Caki2 (cell line): ENCODE data around the gene C5orf52. TPM values are rescaled to one million over a fixed set of nuclear protein-coding genes. Genes with fewer than 3 reads are reported as not detected.
"Not testable (repeated sequence)": the region's sequence is repeated elsewhere in the genome, so short reads cannot be mapped to it uniquely, and the experiment has no call there.

Source experiments
- DNase-seq: peaks from one replicate; pipeline ENCODE4 v3.0.0-alpha.2; 2015; ENCODE audit warnings: low read depth
- in situ Hi-C: cut with HindIII; loops from 2 replicates; pipeline ENCODE4 v1.10.0; 2016; ENCODE audit warnings: low sequenced_read_pairs, low pct_unique_long_range_greater_than_20kb, mixed read lengths
- total RNA-seq: library from RNA; depleted of rRNA; stranded (reverse); fragments of >200 nt; shearing (Covaris generic); gene quantifications from 2 replicates; pipeline ENCODE4 v1.2.3, GENCODE V29; 2014; ENCODE audit warnings: low replicate concordance

C5orf52 gene
- total RNA-seq, 1 experiment from 2014 or later = not detected

GRCh38 chr5:157671592-157672330 is 428 bp downstream of the C5orf52 start:
- no peak for DNase-seq
- in situ Hi-C loops = no loop called here

- no peak for DNase-seq
- in situ Hi-C loops = no loop called here
These were observed 1.6 kb downstream of the C5orf52 start for GRCh38 chr5:157672976-157673375.

DNA sequence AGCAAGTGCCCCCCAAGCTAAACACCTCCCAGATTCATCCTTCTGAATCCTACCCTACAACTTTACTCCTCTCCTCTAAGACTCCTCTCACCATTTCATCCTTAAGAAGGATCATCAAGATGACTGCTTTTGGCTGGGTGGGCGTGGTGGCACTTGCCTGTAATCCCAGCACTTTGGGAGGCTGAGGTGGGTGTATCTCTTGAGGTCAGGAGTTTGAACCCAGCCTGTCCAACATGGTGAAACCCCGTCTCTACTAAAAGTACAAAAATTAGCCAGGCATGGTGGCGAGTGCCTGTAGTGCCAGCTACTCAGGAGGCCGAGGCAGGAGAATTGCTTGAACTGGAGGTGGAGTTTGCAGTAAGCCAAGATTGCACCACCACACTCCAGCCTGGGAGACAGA is 3.0 kb downstream of the C5orf52 start:
- in situ Hi-C loops, DNase-seq: not testable (repeated sequence)

- DNase-seq = no peak
- in situ Hi-C loops = no loop called here
These were observed 6.6 kb downstream of the C5orf52 start for GRCh38 chr5:157677931-157678330.

GRCh38 chr5:157679801-157680200 is 8.5 kb downstream of the C5orf52 start:
- DNase-seq = no peak
- in situ Hi-C loops = no loop called here

- in situ Hi-C loops = no loop called here
- DNase-seq = no peak
These were observed 8.9 kb downstream of the C5orf52 start for GRCh38 chr5:157680239-157680638.

DNA sequence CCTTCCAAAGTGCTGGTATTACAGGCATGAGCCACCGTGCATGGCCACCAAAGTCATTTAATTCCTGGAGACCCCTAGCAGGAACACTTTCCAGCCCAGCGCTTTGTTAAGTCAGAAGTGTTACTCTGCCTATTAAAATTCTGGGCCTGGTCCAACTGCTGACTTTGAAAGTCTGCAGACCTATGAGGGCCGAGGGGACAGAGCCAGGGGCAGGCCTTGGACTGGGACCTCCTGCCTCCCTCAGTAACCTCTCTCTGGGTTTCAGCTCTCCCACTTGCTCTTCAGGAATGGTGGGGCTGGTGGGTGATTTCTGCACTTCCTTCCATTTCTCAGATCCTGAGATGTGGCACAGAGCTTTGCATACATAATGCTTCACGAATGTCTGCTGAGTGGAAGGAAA is 9.7 kb downstream of the C5orf52 start:
- DNase-seq = no peak
- in situ Hi-C loops = no loop called here

DNA sequence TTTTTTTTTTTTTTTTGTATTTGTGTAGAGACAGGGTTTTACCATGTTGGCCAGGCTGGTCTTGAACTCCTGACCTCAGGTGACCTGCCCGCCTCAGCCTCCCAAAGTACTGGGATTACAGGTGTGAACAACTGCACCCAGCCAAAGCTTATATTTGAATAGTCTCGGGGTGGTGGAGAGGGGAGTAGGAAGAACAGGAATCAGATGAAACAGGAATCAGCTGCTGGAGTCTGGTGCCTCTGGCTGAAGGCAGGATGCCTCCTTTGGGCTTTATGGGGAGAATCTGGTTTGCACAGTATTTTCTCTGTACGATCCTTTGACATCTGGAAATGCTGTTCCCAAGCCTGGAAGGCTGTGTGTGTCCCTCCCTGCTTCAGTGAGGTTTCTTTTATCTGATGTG is 10.9 kb downstream of the C5orf52 start:
- DNase-seq = no peak
- in situ Hi-C loops = no loop called here

- DNase-seq, in situ Hi-C loops: not testable (repeated sequence)
These were observed 15.2 kb downstream of the C5orf52 start for GRCh38 chr5:157686276-157687197.

DNA sequence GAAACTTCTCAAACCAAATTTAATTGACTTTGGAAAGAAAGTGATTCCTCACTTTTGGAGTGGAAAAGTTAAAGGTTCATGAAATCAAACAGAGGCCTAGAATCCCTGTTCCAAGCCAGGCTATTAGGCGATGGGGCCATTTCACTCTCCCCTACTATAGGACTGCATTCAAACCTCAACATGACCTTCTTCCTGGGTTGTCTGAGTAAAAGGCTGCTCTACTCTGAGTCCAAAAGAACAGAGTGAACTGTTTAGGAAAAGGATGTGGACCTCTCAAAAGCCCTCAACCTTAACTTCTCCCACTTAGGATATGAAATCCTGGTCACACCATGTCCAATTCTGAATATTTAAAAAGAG is 15.8 kb downstream of the C5orf52 start:
- DNase-seq = no peak
- in situ Hi-C loops = no loop called here

DNA sequence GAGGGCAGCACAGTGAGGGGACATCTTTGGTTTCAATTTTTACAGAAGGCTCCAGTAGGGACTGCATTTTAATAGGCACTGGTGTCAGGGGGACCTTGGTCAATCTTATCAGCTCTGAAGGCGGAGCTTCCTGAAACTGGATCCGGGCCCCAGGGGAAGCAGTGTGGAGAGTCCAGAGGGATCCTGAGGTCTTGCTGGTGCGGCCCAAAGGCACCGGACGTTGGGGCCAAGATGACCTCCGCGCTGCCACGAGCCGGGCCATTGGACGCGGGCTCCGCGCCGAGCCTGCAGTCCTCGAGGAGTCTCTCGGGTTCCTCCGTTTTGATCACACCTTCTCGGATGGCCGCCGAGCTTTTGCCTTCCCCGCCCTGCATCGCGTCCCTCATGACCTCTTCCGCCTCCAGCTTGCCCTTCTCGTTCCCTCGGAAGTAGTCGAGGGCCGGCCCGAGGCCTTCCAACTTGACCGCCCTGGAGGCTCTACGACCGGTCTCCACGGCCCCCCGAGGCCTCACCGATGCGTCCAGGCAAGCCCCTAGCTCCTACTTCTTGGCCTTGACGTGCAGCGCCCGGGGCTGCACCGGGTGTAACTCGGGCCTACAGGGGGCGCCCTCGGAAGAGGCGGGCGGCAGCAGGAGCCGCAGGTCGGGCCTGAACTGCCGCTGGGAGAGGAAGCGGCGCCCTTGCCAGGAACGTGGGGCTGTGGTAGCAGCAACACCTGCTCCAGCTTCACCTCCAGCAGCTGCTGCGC is 18.8 kb downstream of the C5orf52 start:
- DNase-seq = no peak
- in situ Hi-C loops = no loop called here

GRCh38 chr5:157690690-157691433 is 19.5 kb downstream of the C5orf52 start:
- DNase-seq = no peak
- in situ Hi-C loops = no loop called here

- not testable (repeated sequence) for DNase-seq
These were observed 22.5 kb downstream of the C5orf52 start for GRCh38 chr5:157693816-157694215.

GRCh38 chr5:157696154-157696553 is 24.8 kb downstream of the C5orf52 start:
- in situ Hi-C loops, DNase-seq: not testable (repeated sequence)

More at GRCh38 chr5:157693816-157694215, 22.5 kb downstream of the C5orf52 start:
- in situ Hi-C loops = not testable (repeated sequence)

GRCh38 chr5:157698674-157699073 is 27.3 kb downstream of the C5orf52 start:
- DNase-seq = peak; percentile 22
- in situ Hi-C loops = not testable (repeated sequence)

DNA sequence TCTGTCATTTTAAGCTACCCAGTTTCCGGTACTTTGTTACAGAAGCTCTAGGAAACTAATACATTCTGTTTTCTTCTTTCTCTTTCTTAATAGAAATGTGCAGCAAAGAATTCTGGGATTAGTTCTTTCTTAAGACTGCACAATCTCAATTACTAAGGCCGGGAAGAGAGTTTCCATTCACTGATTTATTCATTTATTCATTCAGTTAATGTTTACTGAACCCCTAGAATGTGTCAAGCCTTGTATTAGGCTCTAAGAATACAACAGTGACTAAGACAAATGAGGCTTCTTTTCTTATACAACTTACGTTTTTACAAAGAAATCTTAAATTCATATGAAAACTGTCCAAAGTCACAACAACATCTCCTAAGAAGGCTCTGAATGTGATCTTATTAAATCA is 32.4 kb downstream of the C5orf52 start:
- DNase-seq = no peak
- in situ Hi-C loops = no loop called here

- DNase-seq = no peak
- in situ Hi-C loops = no loop called here
These were observed 37.5 kb downstream of the C5orf52 start for GRCh38 chr5:157708866-157709265.

DNA sequence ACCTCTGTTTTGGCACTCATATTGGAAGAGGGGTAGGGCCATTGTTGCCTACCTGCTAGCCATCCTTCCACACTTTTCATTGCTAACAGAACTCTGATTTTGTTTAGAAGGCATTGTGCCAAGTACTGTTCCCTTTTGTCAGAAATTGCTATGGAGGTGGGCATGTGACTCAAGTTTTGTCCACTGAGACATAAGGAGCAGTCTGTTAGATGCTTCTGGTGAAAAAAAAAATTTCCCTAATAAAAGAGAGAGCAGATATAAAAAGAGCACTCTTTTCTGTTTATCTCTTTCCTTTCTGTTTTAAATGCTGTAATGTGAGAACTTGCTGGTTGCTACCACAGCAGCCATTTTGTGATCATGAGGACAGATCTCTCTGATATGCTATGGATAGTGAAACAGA is 38.0 kb downstream of the C5orf52 start:
- DNase-seq = no peak
- in situ Hi-C loops = no loop called here
